CD4-positive, CD25-positive, alpha-beta regulatory T cell (primary cell): Measurements from ENCODE around the gene TCOF1. TPM values are rescaled to one million over a fixed set of nuclear protein-coding genes. Genes with fewer than 3 reads are reported as not detected.

Source experiments
- ATAC-seq, 2 donors: fragments of 150-1000 bp; cut with Tn5 transposase; one replicate each; pipeline ENCODE4 v1.10.0; 2021; ENCODE audit warnings: low read depth in 2 of 2, moderate number of reproducible peaks in 2 of 2, moderate library complexity in 1 of 2
- DNase-seq, 3 donors: peaks; one replicate each; pipeline versions ENCODE4 v3.0.0 to v3.0.0-alpha.2; 2012 to 2022; ENCODE audit warnings: mixed read lengths in 1 of 3
- H3K27ac ChIP-seq: one replicate; pipeline ENCODE4 v1.7.0; 2013; ENCODE audit warnings: mild to moderate bottlenecking, low read length; ENCODE audit not compliant: insufficient read depth, poor library complexity, severe bottlenecking
- H3K27me3 ChIP-seq: one replicate; pipeline ENCODE4 v1.7.0; 2013; ENCODE audit warnings: low read length; ENCODE audit not compliant: control insufficient read depth, insufficient read depth
- H3K36me3 ChIP-seq: one replicate; pipeline ENCODE4 v1.7.0; 2013; ENCODE audit warnings: mild to moderate bottlenecking, low read length, moderate library complexity; ENCODE audit not compliant: control insufficient read depth, insufficient read depth
- H3K4me1 ChIP-seq: 2 replicates; pipeline ENCODE4 v1.7.0; 2013; ENCODE audit warnings: mild to moderate bottlenecking, low read length; ENCODE audit not compliant: insufficient read depth, control insufficient read depth, poor library complexity, severe bottlenecking
- H3K4me3 ChIP-seq: one replicate; pipeline ENCODE4 v1.7.0; 2013; ENCODE audit warnings: low read depth, mild to moderate bottlenecking, low read length, moderate library complexity
- H3K9me3 ChIP-seq, 2 experiments: 1 replicate in 1 of 2; 2 replicates in 1 of 2; pipeline ENCODE4 v1.7.0; 2013; ENCODE audit warnings: low read length in 2 of 2, mild to moderate bottlenecking in 1 of 2, moderate library complexity in 1 of 2; ENCODE audit not compliant: control insufficient read depth in 2 of 2
- H3K27ac Mint-ChIP-seq, 3 donors: one replicate each; pipeline ENCODE4 v1.8.0; 2020 to 2022; ENCODE audit warnings: mild to moderate bottlenecking in 3 of 3, mixed read lengths in 3 of 3, moderate library complexity in 2 of 3
- H3K27me3 Mint-ChIP-seq: one replicate; pipeline ENCODE4 v1.8.0; 2022; ENCODE audit warnings: mild to moderate bottlenecking, mixed read lengths
- H3K36me3 Mint-ChIP-seq: one replicate; pipeline ENCODE4 v1.8.0; 2020; ENCODE audit warnings: mixed read lengths
- H3K4me1 Mint-ChIP-seq, 4 donors: one replicate each; pipeline ENCODE4 v1.8.0; 2020 to 2022; ENCODE audit warnings: mixed read lengths in 4 of 4, mild to moderate bottlenecking in 1 of 4
- H3K4me3 Mint-ChIP-seq, 4 donors: one replicate each; pipeline ENCODE4 v1.8.0; 2020 to 2022; ENCODE audit warnings: mild to moderate bottlenecking in 4 of 4, mixed read lengths in 4 of 4, moderate library complexity in 3 of 4
- H3K9me3 Mint-ChIP-seq, 7 donors: one replicate each; pipeline ENCODE4 v1.8.0; 2020 to 2022; ENCODE audit warnings: mixed read lengths in 7 of 7, mild to moderate bottlenecking in 3 of 7, moderate library complexity in 2 of 7
- polyA plus RNA-seq, 4 donors: library from polyadenylated mRNA; unstranded; fragments of 300-500 nt; fragmentation: Illumina TruSeq; gene quantifications; one replicate each; pipeline ENCODE4 v1.2.3, GENCODE V29; 2021
- total RNA-seq: library from RNA; stranded (reverse); gene quantifications from one replicate; pipeline ENCODE4 v1.2.3, GENCODE V29; 2022

Gene TCOF1
- total and polyA plus RNA-seq, 5 donors from 2014 or later = 2.7 to 58.3 (median 3.9) TPM

DNA sequence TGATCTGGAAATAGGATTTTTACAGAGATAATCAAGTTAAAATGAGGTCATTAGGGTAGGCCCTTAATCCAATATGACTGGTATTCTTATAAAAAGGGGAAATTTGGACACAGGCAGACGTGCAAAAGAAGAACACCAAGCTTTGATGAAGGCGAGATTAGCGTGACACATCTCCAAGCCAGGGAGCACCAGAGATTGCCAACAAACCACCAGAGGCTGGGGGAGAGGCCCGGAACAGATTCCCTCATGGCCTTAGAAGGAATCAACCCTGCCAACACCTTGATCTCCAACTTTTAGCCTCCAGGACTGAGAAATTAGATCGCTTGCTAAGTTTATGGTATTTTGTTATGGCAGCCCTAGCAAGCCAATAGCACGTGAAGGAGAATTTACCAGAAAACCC, 44.0 kb upstream of the TCOF1 start:
- Mint-ChIP-seq H3K27me3 (peaks cover 22% of the 10 kb centered on the region), H3K9me3 (no peaks in the 10 kb centered on the region), H3K4me1 (no peaks in the 10 kb centered on the region), H3K27ac (no peak overlapping the region), H3K4me3 (no peak overlapping the region), H3K36me3 (no peaks in the 10 kb centered on the region)
- Histone ChIP-seq H3K4me3 (no peak overlapping the region), H3K9me3 (no peaks in the 10 kb centered on the region), H3K36me3 (no peaks in the 10 kb centered on the region), H3K4me1 (no peaks in the 10 kb centered on the region), H3K27me3 (peaks cover 3% of the 10 kb centered on the region), H3K27ac (no peak overlapping the region)
- no peak for DNase-seq
- no peak for ATAC-seq

DNA sequence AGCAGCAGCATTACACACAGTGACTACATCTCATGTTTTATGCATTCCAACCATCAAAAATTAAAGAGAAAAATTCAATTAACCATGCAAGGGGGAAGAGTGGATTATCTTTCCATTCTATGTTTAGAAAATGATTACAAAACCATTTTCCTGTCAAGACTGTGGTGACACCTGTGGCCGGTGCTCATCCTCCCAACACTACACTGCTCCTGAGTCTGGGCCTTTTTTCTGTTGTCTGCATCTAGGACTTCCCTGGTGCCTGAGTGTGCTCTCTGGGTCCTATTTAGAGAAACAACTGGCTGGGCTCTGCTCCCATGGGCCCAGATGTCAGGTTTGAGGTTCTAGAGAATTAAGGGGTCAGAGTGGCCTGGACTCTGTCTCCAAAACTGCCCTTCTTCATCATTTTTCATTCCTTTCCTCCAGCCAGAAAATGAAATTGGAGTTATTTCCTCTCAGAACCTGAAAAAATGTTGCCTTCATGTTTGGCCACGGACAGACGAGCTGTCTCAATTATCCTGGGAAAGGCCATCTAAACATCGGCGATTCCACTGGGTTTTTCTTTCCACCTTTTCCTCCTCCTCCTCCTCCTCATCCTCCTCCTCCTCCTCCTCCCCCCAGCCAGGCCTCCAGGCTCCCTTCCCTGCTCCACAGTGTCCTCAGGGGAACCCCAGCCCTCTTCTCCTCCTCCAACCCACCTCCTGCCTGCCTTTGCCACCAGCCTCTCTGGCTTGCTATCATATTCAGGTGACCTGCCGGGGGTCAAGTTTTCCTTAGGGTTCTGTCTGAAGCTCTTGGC, 43.4 kb upstream of the TCOF1 start:
- Mint-ChIP-seq H3K36me3 (no peaks in the 10 kb centered on the region), H3K4me3 (no peak overlapping the region), H3K27me3 (peaks cover 22% of the 10 kb centered on the region), H3K27ac (no peak overlapping the region), H3K4me1 (no peaks in the 10 kb centered on the region), H3K9me3 (no peaks in the 10 kb centered on the region)
- no peak overlapping the region for H3K27ac ChIP-seq
- H3K27me3 ChIP-seq = peaks cover 3% of the 10 kb centered on the region
- no peaks in the 10 kb centered on the region for H3K36me3 ChIP-seq
- H3K4me1 ChIP-seq = no peaks in the 10 kb centered on the region
- no peak for DNase-seq
- no peaks in the 10 kb centered on the region for H3K9me3 ChIP-seq
- H3K4me3 ChIP-seq = no peak overlapping the region
- ATAC-seq = no peak

DNA sequence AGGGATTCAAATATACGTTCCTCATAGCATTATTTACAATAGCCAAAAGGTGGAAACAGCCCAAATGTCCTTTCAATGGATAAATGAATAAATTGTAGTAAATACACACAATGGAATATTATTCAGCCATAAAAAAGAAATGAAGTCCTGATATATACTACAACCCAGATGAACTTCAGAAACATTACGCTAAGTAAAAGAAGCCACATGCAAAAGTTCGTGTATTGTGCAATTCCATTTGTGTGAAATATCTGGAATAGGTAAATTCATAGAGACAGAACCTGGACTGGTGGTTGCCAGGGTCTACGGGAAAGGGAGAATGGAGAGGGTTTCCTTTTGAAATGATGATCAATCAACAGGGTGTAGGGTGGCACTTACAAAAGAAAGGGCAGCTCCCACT, 42.3 kb upstream of the TCOF1 start:
- no peak overlapping the region for H3K27ac ChIP-seq
- DNase-seq (no peak), ATAC-seq (no peak)
- H3K27me3 Mint-ChIP-seq = peaks cover 18% of the 10 kb centered on the region
- no peak overlapping the region for H3K4me3 Mint-ChIP-seq
- H3K9me3 Mint-ChIP-seq = no peaks in the 10 kb centered on the region
- H3K4me1 ChIP-seq = no peaks in the 10 kb centered on the region
- H3K27ac Mint-ChIP-seq = no peak overlapping the region
- H3K36me3 ChIP-seq = no peaks in the 10 kb centered on the region
- no peaks in the 10 kb centered on the region for H3K9me3 ChIP-seq
- no peaks in the 10 kb centered on the region for H3K4me1 Mint-ChIP-seq
- no peaks in the 10 kb centered on the region for H3K36me3 Mint-ChIP-seq
- no peak overlapping the region for H3K4me3 ChIP-seq
- peaks cover 3% of the 10 kb centered on the region for H3K27me3 ChIP-seq

DNA sequence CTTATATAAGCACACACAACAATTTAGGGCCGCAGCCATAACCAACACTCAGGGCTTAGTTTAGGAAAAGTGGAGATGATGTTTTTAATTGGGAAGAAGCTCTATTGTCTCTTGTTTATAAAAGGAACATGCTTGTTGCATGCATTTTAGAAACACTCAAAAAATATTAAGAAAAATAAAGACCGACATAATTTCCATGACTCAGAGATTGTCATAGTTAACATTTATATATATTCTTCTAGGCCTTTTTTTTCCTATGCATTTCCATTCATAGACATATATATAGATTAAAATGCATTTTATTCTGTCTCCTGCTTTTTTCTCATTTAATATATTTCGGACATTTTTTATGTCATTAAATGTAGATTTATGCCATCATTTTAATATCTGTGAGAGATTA, 41.2 kb upstream of the TCOF1 start:
- Histone ChIP-seq H3K4me3 (no peak overlapping the region), H3K27ac (no peak overlapping the region), H3K27me3 (peaks cover 3% of the 10 kb centered on the region), H3K36me3 (no peaks in the 10 kb centered on the region), H3K4me1 (no peaks in the 10 kb centered on the region), H3K9me3 (no peaks in the 10 kb centered on the region)
- H3K27ac Mint-ChIP-seq = no peak overlapping the region
- H3K36me3 Mint-ChIP-seq = no peaks in the 10 kb centered on the region
- H3K4me1 Mint-ChIP-seq = no peaks in the 10 kb centered on the region
- H3K4me3 Mint-ChIP-seq = no peak overlapping the region
- no peak for DNase-seq
- peaks cover 17% of the 10 kb centered on the region for H3K27me3 Mint-ChIP-seq
- ATAC-seq = no peak
- peaks cover 0 to 1% (median 0%) of the 10 kb centered on the region in 7 donors for H3K9me3 Mint-ChIP-seq

DNA sequence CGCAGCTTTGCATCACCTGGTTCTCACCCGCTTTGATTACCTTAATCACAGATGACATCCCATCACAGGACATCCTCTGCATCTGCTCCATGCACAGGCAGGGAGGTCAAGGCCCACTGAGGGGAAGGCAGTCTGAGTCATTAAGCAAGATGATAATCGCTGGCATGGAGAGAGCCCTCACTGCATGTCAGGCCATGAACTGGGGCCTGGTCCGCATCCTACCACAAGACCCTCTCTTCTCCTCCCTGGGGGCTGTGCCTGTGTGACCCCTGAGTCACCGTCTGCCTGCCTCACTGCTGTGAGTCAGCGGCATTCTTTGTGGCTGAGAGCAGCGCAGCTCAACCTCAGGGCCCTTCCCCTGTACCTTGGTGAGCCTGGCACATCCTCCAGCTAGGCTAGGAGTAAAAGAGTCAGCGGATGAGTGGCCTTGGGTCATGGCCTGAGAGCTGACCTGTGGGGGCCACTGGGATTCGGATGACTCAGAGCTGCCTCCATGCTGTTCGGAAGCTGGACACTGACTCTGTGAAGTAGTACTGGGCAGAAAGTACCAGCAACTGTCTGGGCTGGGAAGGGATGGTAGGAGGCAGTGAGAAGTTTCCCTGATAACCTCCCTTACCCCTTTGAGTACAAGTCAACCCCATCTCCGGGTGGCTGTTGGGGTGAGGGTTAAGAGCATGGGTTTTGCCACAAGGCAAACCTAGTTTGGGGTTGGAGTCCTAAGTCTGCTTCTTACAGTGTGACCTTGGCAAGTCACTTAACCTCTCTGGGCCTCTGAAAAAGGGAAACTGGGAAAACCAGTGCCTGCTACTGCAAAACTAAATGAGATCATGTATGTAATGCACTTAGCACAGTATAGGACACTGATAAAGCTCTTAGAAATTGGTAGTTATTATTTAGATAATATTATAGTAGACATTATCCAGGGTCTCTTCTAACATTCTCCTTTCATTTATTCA, 40.2 kb upstream of the TCOF1 start:
- no peak for ATAC-seq
- Mint-ChIP-seq H3K27me3 (peaks cover 14% of the 10 kb centered on the region), H3K9me3 (peaks cover 0 to 2% (median 0%) of the 10 kb centered on the region in 7 donors), H3K4me3 (no peak overlapping the region), H3K36me3 (no peaks in the 10 kb centered on the region), H3K27ac (no peak overlapping the region), H3K4me1 (no peaks in the 10 kb centered on the region)
- H3K27me3 ChIP-seq = peaks cover 3% of the 10 kb centered on the region
- no peak overlapping the region for H3K27ac ChIP-seq
- H3K36me3 ChIP-seq = no peaks in the 10 kb centered on the region
- no peaks in the 10 kb centered on the region for H3K9me3 ChIP-seq
- DNase-seq = no peak
- no peak overlapping the region for H3K4me3 ChIP-seq
- no peaks in the 10 kb centered on the region for H3K4me1 ChIP-seq

DNA sequence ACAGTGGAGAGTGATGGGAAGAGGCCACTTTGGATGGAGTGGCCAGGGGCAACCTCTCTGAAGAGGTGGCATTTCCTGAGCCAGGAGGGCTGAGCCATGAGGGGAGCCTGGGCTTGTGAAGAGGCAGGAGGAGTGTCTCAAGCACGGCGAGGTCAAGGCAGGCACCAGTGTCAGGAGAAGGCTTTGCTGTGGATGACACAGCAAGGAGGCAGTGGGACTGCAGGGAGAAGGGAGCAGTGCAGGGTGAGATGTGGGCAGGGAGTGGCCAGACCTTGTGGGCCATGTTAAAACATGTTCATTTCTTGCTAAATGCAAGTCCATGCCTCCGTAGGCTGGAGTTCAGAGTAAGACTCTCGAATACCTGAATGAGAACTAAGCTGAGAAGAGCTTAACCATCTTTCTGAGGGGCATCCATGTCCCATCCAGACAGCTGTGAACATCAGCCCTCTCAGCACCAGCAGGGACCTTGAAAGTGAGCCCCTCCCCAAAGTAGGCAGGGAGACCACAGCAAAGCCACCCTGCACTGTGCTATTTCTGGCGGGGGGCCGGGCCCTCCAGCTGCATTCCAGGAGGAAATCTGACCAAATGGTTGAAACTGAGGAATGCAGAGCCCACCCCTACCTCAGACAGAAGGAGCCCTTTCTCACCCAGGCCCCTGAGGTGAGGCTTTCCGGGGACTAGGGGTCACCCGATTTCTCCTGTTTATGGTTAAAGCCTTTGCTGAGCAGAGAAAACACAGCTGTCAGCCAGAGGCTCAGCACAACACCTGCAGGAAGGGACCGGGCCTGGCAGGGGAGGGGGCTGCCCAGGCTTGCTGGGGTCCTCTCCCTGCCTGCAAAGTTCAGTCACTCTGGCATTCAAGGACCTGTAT, 38.6 kb upstream of the TCOF1 start:
- peaks cover under 1% of the 10 kb centered on the region for H3K27me3 ChIP-seq
- no peak for ATAC-seq
- Mint-ChIP-seq H3K4me1 (no peaks in the 10 kb centered on the region), H3K36me3 (no peaks in the 10 kb centered on the region), H3K9me3 (peaks cover 0 to 2% (median 0%) of the 10 kb centered on the region in 7 donors), H3K4me3 (no peak overlapping the region), H3K27ac (no peak overlapping the region), H3K27me3 (peaks cover 23% of the 10 kb centered on the region)
- no peak overlapping the region for H3K4me3 ChIP-seq
- no peak for DNase-seq
- no peak overlapping the region for H3K27ac ChIP-seq
- H3K36me3 ChIP-seq = no peaks in the 10 kb centered on the region
- no peaks in the 10 kb centered on the region for H3K4me1 ChIP-seq
- no peaks in the 10 kb centered on the region for H3K9me3 ChIP-seq

DNA sequence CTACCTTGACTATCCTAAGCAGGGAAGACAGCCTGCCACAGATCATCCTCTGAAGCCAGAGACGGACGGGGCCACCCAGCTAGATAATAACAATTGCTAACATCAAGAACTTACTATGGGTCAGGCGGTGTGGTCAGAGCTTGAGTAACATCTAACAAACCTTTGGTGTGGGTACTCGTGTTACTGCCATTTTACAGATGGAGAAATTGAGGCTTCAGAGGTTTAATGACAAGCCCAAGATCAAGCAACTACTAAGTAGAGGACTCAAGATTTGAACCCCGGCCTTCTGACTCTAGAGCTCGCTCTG, 38.1 kb upstream of the TCOF1 start:
- H3K36me3 Mint-ChIP-seq = no peaks in the 10 kb centered on the region
- Histone ChIP-seq H3K4me3 (no peak overlapping the region), H3K27me3 (no peaks in the 10 kb centered on the region), H3K9me3 (no peaks in the 10 kb centered on the region), H3K36me3 (no peaks in the 10 kb centered on the region), H3K27ac (no peak overlapping the region), H3K4me1 (no peaks in the 10 kb centered on the region)
- H3K27ac Mint-ChIP-seq = no peak overlapping the region
- DNase-seq (no peak), ATAC-seq (no peak)
- peaks cover 0 to 2% (median 0%) of the 10 kb centered on the region in 7 donors for H3K9me3 Mint-ChIP-seq
- no peak overlapping the region for H3K4me3 Mint-ChIP-seq
- no peaks in the 10 kb centered on the region for H3K4me1 Mint-ChIP-seq
- H3K27me3 Mint-ChIP-seq = peaks cover 21% of the 10 kb centered on the region
